Activated CD8-positive, alpha-beta memory T cell treated with anti-CD3 and anti-CD28 coated beads for 24 hours (primary cell): ENCODE measurements around the gene DISP3.

Experiments
- DNase-seq: peaks from one replicate; pipeline ENCODE4 v3.0.0-alpha.2; 2020

The DISP3 gene

DNA sequence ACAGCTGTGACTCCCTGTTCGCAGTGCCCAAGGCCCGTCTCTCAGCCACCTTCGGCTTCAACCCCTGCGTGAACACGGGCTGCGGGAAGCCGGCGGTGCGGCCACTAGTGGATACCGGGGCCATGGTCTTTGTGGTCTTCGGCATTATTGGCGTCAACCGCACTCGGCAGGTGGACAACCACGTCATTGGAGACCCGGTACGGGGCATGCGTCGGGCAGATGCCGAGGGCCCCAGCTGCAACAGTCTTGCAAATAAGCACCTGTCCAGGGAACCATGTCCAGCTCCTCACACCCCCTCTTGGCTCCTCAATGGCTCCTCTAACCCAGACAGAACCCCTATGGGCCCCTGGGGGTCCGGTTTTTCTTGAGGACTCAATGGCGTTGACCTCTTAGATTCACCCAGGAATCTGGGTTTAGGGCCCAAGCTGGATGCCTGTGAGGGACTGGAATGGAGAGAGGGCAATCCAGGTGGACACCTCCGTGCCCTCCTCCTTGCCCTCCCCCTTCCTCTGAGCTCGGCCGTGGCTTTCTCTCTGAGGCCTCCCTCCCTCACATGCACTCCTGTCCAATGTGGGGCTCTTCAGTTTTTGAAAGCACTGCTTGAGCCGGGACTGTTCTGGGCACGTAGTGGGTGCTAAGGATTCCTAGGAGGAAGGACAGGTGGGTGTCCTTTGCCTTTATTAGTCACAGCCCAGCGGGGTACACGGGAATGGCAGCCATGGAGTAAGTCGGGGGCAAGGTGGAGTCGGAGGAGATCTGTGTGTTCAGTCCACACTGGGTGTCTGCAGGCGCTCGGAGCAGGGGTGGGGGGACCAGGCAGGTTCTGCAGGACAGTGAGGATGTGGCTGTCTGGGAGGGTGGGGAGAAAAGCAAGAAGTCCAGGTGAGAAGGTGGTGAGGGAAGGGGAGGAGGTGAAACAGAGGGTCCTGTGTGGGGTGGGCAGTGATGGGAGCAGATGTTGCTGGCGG is 51.1 kb downstream of the DISP3 start:
- no peak for DNase-seq

- no peak for DNase-seq
Observed at GRCh38 chr1:11530731-11531311, 51.9 kb downstream of the DISP3 start.

- no peak for DNase-seq
Observed at GRCh38 chr1:11531314-11531870, 52.4 kb downstream of the DISP3 start.

GRCh38 chr1:11531943-11532342 is 53.0 kb downstream of the DISP3 start:
- no peak for DNase-seq

- no peak for DNase-seq
Observed at GRCh38 chr1:11533790-11534787, 55.1 kb downstream of the DISP3 start.

DNA sequence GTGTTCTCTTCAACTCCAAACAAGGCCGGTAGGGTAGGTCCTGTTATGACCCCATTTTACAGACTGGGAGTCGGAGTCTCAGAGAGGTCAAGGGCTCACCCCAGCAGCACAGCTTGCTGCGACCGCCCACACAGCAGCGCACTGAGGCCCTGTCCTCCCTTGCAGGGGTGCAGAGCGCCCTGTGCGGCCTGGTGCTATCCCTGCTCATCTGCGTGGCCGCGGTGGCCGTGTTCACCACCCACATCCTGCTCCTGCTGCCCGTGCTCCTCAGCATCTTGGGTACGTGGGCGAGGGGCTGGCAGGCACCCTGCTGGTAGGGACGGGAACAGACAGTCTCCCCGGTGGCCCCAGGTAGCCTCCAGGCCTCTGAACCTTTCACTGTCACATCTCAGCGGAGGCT is 55.9 kb downstream of the DISP3 start:
- no peak for DNase-seq

GRCh38 chr1:11535316-11535715 is 56.4 kb downstream of the DISP3 start:
- no peak for DNase-seq

DNA sequence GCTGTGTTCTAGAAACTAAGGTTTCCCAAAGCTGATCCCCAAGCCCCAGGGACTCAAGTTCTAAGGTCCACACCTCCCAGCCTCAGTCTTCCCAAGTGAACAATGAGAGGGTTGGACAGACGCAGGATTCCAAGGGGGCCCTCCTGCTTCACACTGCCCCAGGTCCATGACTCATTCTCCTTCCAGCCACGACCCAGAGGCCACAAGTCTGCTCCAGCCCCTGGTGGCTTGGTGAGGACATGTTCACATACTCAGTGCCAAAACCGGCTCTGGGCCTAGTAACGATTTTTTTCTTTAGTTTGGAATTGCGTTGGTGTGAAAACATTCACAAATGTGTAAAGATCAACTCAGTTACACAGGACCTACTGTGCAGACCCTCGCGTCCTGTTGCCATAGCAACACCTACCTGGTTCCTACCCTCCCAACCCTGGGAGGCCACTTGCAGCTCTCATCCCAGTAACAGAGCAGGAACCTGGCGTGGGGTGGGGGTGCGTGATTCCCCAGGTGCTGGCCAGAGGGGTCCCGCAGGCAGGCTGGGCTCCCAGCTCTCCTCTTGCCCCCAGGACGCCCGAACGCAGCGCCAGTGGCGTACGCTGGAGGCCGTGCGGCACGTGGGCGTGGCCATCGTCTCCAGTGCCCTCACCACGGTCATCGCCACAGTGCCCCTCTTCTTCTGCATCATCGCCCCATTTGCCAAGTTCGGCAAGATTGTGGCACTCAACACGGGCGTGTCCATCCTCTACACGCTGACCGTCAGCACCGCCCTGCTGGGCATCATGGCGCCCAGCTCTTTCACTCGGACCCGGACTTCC is 57.0 kb downstream of the DISP3 start:
- DNase-seq = no peak

- no peak for DNase-seq
Observed at GRCh38 chr1:11536573-11537379, 57.8 kb downstream of the DISP3 start.

GRCh38 chr1:11537380-11537764 is 58.4 kb downstream of the DISP3 start:
- DNase-seq = no peak

DNA sequence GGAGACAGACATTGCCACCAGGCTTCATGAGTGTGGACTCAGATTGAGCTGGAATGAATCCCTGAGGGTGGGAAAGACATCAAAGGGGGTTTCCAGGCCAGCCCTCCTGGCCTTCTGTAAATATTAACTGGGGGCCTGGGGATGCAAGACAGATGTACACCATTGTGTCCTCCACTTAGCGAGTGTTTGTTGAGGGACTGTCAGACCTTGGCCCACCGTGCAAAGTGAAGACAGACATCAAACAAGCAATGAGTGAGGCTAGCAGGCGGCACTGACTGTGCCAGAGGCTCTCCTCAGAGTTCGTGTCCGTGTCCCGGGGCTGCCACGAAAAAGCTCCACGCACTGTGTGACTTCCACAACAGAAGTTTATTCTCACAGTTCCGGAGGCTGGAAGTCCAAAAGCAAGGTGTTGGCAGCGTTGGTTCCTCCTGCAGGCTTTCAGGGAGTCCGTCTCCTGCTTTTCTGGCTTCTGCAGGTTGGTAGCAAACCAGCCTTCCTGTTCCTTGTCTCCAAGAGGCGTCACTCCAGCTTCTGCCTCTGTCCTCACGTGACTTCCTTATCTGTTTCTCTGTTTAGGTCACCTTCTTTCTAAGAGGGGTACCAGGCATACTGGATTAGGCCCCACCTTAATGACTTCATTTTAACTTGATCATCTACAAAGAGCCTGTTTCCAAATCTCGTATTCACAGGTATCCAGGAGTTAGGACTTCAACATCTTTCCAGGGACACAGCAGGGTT is 59.1 kb downstream of the DISP3 start:
- no peak for DNase-seq

DNA sequence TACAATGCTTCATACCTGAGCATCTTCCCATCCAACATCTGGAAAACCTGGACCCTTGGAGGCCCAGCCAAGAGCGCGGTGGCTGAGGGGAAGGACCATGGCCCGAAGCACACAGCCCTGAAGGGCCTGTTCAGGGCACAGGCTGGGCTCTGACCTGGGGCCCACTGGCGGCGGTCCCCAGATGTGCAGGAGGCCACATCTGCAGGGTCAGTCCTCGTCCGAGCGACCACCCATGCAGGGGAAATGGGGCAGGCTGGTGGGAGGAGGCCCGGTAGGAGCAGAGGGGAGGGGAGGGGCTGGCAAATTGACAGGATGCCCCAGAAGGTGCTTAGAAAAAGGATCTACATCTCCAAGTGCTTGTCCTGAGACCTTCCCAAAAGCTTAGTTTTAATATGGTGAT is 59.9 kb downstream of the DISP3 start:
- no peak for DNase-seq

- no peak for DNase-seq
Observed at GRCh38 chr1:11539850-11540772, 61.2 kb downstream of the DISP3 start.

GRCh38 chr1:11540773-11541160 is 61.8 kb downstream of the DISP3 start:
- DNase-seq = no peak

- no peak for DNase-seq
Observed at GRCh38 chr1:11541236-11541635, 62.3 kb downstream of the DISP3 start.

DNA sequence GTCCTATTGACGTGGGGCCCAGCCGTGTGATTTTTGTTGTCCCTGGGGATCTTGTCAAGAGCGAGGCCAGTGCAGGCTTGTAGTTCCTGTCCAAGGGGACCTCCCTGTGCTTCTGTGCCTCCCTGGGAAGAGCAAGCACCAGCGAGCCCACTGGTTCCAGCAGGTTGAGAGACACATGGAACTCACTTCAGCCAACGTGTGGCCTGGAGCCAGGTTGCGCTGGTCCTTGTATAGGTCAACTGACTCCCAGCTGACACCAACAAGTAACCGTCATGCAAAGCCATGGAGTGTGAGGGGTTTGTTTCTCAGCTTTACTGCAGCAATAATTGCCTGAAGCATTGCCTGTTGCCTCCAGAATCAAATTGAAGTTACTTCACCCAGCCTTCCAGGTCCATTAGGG is 63.0 kb downstream of the DISP3 start:
- no peak for DNase-seq

GRCh38 chr1:11543392-11543791 is 64.4 kb downstream of the DISP3 start:
- no peak for DNase-seq

DNA sequence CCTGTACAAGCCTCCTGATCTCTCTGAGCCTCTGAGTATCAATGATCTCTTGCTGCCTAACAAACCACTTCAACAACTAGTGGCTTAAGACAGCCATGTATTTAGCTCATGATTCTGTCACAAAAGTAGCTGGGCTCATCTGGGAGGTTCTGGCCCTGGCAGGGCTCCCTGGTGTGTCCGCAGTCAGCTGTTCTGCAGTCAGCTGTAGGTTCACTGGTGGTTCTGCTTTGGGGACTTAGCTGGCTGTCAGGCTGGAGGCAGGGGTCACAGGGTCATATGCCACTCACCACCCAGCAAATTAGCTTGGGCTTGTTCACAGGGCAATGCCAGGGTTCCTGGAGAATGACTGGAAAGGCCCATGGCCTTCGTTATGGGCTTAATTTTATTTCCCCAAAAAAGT is 64.8 kb downstream of the DISP3 start:
- DNase-seq = no peak

- DNase-seq = no peak
Observed at GRCh38 chr1:11546456-11546855, 67.5 kb downstream of the DISP3 start.
